Fibroblast of mammary gland (primary cell): Measurements from ENCODE around the gene TIGD3.

ENCODE experiments used
- DNase-seq: peaks from one replicate; pipeline ENCODE4 v3.0.0-alpha.2; 2010; ENCODE audit warnings: low read depth
- H3K4me3 ChIP-seq: 2 replicates; pipeline ENCODE4 v1.5.1; 2011; ENCODE audit warnings: low read depth, mild to moderate bottlenecking, low read length, moderate library complexity; ENCODE audit not compliant: control insufficient read depth
- TF ChIP-seq, protein P1 (sequence below): conservative IDR thresholded peaks from 2 replicates; pipeline ENCODE4 v1.5.1; 2011; ENCODE audit warnings: low read depth, low read length, inconsistent platforms; ENCODE audit not compliant: control insufficient read depth, insufficient read depth

Gene TIGD3

DNA sequence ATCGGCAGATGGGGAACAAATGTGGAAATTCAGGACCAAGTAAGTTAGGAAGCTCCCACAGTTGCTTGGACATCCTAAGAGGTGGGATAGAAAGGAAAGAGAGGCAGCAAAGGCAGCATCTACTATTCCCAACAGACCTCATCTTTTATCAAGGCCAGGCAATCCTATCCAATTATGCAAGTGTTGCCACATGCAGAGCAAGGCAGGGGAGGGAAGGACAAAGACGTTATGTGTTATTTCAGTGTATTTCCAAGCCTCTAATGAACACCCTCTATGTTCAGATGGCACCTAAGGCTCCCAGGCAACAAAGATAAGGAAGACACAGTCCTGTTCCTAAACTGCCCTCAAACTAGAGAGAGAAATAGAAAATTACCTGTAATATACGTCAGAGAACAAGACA lies 9.2 kb downstream of the TIGD3 start:
- no peak overlapping the region for H3K4me3 ChIP-seq
- TF ChIP-seq, protein P1, sequence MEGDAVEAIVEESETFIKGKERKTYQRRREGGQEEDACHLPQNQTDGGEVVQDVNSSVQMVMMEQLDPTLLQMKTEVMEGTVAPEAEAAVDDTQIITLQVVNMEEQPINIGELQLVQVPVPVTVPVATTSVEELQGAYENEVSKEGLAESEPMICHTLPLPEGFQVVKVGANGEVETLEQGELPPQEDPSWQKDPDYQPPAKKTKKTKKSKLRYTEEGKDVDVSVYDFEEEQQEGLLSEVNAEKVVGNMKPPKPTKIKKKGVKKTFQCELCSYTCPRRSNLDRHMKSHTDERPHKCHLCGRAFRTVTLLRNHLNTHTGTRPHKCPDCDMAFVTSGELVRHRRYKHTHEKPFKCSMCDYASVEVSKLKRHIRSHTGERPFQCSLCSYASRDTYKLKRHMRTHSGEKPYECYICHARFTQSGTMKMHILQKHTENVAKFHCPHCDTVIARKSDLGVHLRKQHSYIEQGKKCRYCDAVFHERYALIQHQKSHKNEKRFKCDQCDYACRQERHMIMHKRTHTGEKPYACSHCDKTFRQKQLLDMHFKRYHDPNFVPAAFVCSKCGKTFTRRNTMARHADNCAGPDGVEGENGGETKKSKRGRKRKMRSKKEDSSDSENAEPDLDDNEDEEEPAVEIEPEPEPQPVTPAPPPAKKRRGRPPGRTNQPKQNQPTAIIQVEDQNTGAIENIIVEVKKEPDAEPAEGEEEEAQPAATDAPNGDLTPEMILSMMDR, result no peak
- no peak for DNase-seq

DNA sequence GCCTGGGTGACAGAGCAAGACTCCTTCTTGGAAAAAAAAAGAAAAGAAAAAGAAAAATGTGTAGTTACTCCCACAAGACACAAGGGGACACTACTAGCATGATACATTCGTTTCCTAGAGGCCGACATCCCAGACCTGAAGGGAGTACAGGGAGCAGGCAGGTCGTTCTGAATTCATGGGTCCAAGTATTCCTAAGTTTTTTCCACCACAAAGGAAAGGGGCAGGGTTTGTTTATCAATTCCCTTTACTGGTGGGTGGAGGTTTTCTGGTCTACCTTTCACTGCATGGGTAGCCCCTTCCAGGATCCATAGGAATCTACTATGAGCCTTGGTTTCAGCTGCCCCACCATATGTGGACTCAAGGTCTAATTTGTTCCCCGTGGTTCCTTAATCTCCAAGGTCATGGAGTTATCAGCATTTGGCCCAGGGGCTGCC lies 11.8 kb downstream of the TIGD3 start:
- H3K4me3 ChIP-seq, result no peak overlapping the region
- TF ChIP-seq, protein P1, result peak; percentile 85
- peak; percentile 87 for DNase-seq

DNA sequence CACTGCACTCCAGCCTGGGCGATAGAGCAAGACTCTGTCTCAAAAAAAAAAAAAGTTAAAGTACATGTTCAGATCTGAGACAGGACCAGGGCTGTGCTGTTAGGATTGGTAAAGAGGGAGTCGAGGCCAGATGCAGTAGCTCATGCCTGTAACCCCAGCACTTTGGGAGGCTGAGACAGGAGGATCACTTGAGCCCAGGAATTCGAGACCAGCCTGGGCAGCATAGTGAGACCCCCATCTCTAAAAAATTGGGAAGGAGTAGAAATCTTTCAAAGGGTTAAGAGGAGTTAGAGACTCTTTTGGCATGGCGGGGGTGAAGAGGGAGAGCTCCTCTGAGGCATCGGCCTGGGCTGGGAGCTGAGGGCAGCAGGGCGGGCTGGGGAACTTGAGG lies 16.1 kb downstream of the TIGD3 start:
- DNase-seq, result no peak
- TF ChIP-seq, protein P1, result no peak
- no peak overlapping the region for H3K4me3 ChIP-seq

DNA sequence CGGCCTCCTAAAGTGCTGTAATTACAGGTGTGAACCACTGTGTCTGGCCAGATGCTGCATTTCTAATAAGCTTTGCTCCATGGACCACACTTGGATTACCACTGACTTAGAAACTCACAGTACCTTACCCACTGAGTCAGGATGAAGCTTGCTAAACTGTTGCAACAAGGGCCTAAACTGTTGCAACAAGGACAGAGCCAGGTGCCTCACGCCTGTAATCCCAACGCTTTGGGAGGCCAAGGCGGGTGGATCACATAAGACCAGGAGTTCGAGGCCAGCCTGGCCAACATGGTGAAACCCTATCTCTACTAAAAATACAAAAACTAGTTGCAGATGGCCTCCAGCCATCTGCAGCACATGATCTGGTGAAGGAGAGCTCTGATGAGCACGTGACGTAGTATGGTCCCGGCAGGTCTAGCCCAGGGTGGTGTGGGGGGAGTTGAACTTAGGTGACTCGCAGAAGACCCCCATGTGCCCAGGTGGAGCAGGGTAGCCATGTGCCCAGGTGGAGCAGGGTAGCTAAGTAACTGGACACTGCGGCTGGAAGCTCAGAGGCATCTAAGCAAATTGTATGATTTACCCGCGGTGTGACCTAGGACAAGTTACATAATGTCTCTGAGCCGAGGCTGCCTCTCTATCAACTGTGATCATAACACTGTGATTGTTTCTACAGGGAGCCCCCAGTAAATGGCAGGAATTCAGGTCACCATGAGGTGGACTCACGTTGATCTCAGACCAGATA lies 19.5 kb downstream of the TIGD3 start:
- TF ChIP-seq, protein P1, result no peak

DNA sequence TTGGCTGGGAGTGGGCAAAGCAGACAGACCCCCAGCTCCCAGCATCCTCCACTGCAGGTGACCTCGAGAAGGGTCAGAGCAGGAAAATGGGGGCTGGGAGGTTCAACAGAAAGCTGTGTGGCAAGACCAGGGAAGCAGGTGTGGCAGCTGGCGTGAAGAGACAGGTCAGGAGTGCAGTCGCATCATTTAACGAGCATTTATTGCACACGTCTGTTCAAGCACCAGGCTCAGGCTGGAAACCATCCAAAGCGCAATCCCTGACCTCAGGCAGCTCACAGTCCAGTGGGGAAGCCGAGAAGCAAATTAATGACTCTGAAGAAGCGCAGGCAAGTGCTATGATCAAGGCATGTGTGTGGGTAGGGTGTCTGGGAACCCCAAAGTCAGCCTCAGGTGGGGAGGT lies 20.5 kb downstream of the TIGD3 start:
- no peak for DNase-seq
- no peak overlapping the region for H3K4me3 ChIP-seq
- TF ChIP-seq, protein P1, result no peak

More for the DNA sequence above, 19.5 kb downstream of the TIGD3 start:
- DNase-seq, result peak; percentile 47
- no peak overlapping the region for H3K4me3 ChIP-seq

DNA sequence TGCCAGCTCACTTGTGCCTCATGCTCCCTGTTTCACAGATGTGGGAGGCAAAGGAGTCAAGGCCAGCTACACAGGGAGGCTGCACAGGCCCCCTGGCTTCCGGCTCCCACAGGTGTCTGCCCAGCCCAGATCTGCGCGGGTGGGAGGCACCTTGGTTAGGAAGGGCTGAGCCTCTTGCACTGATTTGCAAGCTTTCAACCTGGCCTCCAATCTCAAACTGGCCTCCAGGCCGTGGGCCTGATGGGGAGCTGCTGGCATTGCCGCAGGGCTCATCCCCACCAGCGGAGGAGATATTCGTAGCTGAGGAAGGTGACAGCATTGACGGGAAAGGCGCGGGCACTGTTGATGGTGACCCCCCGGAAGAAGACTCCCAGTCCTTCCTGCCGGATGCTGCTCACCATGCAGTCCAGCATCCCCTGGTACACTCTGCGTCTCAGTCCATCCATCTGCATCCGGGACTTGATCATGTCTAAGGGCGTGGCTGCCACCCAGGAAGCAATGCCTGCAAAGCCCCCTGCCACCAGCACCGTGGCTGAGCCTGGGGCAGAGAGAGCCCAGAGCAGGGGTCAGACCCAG lies 21.7 kb downstream of the TIGD3 start:
- DNase-seq, result no peak
- no peak overlapping the region for H3K4me3 ChIP-seq
- TF ChIP-seq, protein P1, result no peak
